Neural cell (in vitro differentiated cells): ENCODE data around the gene C1orf21. TPM values are rescaled to one million over a fixed set of nuclear protein-coding genes. Genes with fewer than 3 reads are reported as not detected.

Experiments used
- H2AFZ ChIP-seq: fragments of 200-600, 300-800 bp; sonication (generic), shearing (Covaris generic); 2 replicates; pipeline ENCODE4 v1.6.0; 2014; ENCODE audit warnings: low read depth, mild to moderate bottlenecking, antibody characterized with exemption, low read length, moderate library complexity
- H3F3A ChIP-seq: fragments of 200-600 bp; shearing (Covaris generic); 2 replicates; pipeline ENCODE4 v1.6.1; 2016; ENCODE audit warnings: mild to moderate bottlenecking, moderate library complexity, mixed read lengths, antibody characterized with exemption, low read length; ENCODE audit not compliant: insufficient read depth, poor library complexity, severe bottlenecking
- H3K27ac ChIP-seq: fragments of 200-600, 300-800 bp; sonication (generic), shearing (Covaris generic); 2 replicates; pipeline ENCODE4 v1.5.1; 2014; ENCODE audit warnings: mild to moderate bottlenecking, low read length, moderate library complexity
- H3K27me3 ChIP-seq: fragments of 300-800, 200-600 bp; sonication (generic), shearing (Covaris generic); 2 replicates; pipeline ENCODE4 v1.6.0; 2014; ENCODE audit warnings: mild to moderate bottlenecking, low read depth, low read length, moderate library complexity; ENCODE audit not compliant: insufficient read depth
- H3K36me3 ChIP-seq: fragments of 300-800, 200-600 bp; sonication (generic), shearing (Covaris generic); 2 replicates; pipeline ENCODE4 v1.5.1; 2014; ENCODE audit warnings: mild to moderate bottlenecking, antibody characterized with exemption, low read length, moderate library complexity; ENCODE audit not compliant: insufficient read depth
- H3K4me2 ChIP-seq: fragments of 300-800, 200-600 bp; sonication (generic), shearing (Covaris generic); 2 replicates; pipeline ENCODE4 v1.6.0; 2014; ENCODE audit warnings: mild to moderate bottlenecking, low read length
- H3K4me3 ChIP-seq: fragments of 300-800, 200-600 bp; sonication (generic), shearing (Covaris generic); 2 replicates; pipeline ENCODE4 v1.5.1; 2014; ENCODE audit warnings: mild to moderate bottlenecking, low read length, moderate library complexity
- H3K79me2 ChIP-seq: fragments of 200-600 bp; shearing (Covaris generic); replicated peaks from 2 replicates; pipeline ENCODE4 v1.6.0; 2014; ENCODE audit warnings: mild to moderate bottlenecking, low read length, moderate library complexity; ENCODE audit not compliant: insufficient read depth
- H3K9ac ChIP-seq: fragments of 300-800, 200-600 bp; sonication (generic), shearing (Covaris generic); 2 replicates; pipeline ENCODE4 v1.6.1; 2016; ENCODE audit warnings: mild to moderate bottlenecking, low read length, mixed read lengths
- H3K9me2 ChIP-seq: fragments of 200-600 bp; shearing (Covaris generic); 2 replicates; pipeline ENCODE4 v1.6.1; 2016; ENCODE audit warnings: mild to moderate bottlenecking, low read length, mixed read lengths; ENCODE audit not compliant: insufficient read depth
- H3K9me3 ChIP-seq: fragments of 200-600, 300-800 bp; sonication (generic), shearing (Covaris generic); 2 replicates; pipeline ENCODE4 v1.6.1; 2016; ENCODE audit warnings: mild to moderate bottlenecking, mixed run types, low read length, moderate library complexity, mixed read lengths
- H4K20me1 ChIP-seq: fragments of 200-600 bp; shearing (Covaris generic); 2 replicates; pipeline ENCODE4 v1.6.1; 2016; ENCODE audit warnings: mild to moderate bottlenecking, mixed run types; ENCODE audit not compliant: insufficient read depth
- CTCF ChIP-seq: fragments of 450-650 bp; IDR thresholded peaks from 2 replicates; pipeline ENCODE4 v1.5.1; 2014; ENCODE audit warnings: antibody characterized with exemption, mild to moderate bottlenecking, moderate library complexity; ENCODE audit not compliant: poor library complexity, severe bottlenecking
- EP300 ChIP-seq: fragments of 450-650 bp; conservative IDR thresholded peaks from 2 replicates; pipeline ENCODE4 v1.6.1; 2014; ENCODE audit warnings: antibody characterized with exemption, mild to moderate bottlenecking, moderate library complexity; ENCODE audit not compliant: poor library complexity, severe bottlenecking
- EZH2 ChIP-seq: fragments of 200-600, 300-800 bp; shearing (Covaris generic), sonication (generic); IDR thresholded peaks from 2 replicates; pipeline ENCODE4 v1.6.1; 2014; ENCODE audit warnings: antibody characterized with exemption, low read length, borderline replicate concordance, mild to moderate bottlenecking; ENCODE audit not compliant: insufficient read depth, poor library complexity, severe bottlenecking
- MXI1 ChIP-seq: fragments of 450-650 bp; conservative IDR thresholded peaks from 2 replicates; pipeline ENCODE4 v1.6.1; 2014; ENCODE audit warnings: antibody characterized with exemption, mild to moderate bottlenecking; ENCODE audit not compliant: poor library complexity, severe bottlenecking
- POLR2AphosphoS5 ChIP-seq: IDR thresholded peaks from 2 replicates; pipeline ENCODE4 v1.6.1; 2012
- RAD21 ChIP-seq: fragments of 450-650 bp; conservative IDR thresholded peaks from 2 replicates; pipeline ENCODE4 v1.6.1; 2014; ENCODE audit warnings: antibody characterized with exemption, mild to moderate bottlenecking, moderate library complexity
- REST ChIP-seq: IDR thresholded peaks from 2 replicates; pipeline ENCODE4 v1.6.1; 2012; ENCODE audit warnings: borderline replicate concordance
- SMC3 ChIP-seq: fragments of 450-650 bp; conservative IDR thresholded peaks from 2 replicates; pipeline ENCODE4 v1.6.1; 2014; ENCODE audit warnings: antibody characterized with exemption, mild to moderate bottlenecking, moderate library complexity; ENCODE audit not compliant: poor library complexity
- TAF1 ChIP-seq: IDR thresholded peaks from 2 replicates; pipeline ENCODE4 v1.6.1; 2012; ENCODE audit warnings: low read depth
- polyA plus RNA-seq: library from polyadenylated mRNA; depleted of rRNA; stranded (reverse); fragments of >200 nt; gene quantifications from 2 replicates; pipeline ENCODE4 v1.2.3, GENCODE V29; 2014

The C1orf21 gene
- polyA plus RNA-seq, 1 donor from 2014 or later, result 21.1 TPM

DNA sequence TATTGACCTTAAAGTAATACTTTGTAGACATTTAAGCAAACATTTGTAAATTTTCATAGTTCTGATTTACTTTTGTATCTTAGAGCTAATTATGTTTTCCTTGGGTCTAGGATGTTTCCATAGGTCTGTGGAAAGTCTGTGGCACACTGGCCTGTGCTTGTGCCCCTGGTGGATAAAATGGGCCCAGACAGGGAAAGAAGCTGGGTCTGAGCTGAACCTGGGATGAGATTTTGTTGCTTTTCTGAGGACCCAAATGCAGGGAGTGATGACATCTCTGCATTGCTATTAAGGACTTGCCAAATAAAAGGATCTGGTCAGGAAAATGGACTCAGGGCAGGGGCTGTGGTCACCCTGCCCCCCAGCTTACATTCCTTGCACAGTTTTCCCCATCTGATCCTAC, 41.8 kb downstream of the C1orf21 start:
- no peak overlapping the region for H2AFZ ChIP-seq
- no peak overlapping the region for H3K9ac ChIP-seq
- H3F3A ChIP-seq, result no peaks in the 10 kb centered on the region
- no peaks in the 10 kb centered on the region for H3K36me3 ChIP-seq
- H3K4me3 ChIP-seq, result no peak overlapping the region
- no peaks in the 10 kb centered on the region for H3K9me2 ChIP-seq
- H3K4me2 ChIP-seq, result no peak overlapping the region
- H3K27ac ChIP-seq, result no peak overlapping the region
- no peaks in the 10 kb centered on the region for H4K20me1 ChIP-seq
- no peaks in the 10 kb centered on the region for H3K9me3 ChIP-seq
- H3K27me3 ChIP-seq, result no peaks in the 10 kb centered on the region
- no peaks in the 10 kb centered on the region for H3K79me2 ChIP-seq
- TF ChIP-seq TAF1 (no peak), SMC3 (no peak), POLR2AphosphoS5 (no peak), RAD21 (no peak), REST (no peak), MXI1 (no peak), CTCF (no peak), EZH2 (no peak), EP300 (no peak)

DNA sequence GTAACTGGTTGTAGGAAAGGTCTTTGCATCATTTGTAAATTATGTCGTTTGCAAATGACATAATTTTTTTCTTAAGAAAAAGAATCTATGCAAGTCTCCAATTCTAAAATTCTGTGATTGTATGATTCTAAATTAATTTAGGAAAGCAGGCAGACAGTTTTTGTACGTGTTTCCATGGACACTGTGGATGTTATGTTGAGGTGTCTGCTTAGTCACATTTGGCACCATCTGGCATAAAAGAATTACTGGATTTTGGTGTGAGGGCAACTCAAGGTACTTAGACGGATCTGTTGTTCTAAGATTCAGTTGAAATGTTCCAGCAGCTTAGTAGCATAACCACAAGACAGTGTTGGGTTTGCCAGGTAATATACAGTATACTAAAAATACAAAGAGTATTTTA, 42.5 kb downstream of the C1orf21 start:
- no peak for TF ChIP-seq POLR2AphosphoS5
- no peak for TF ChIP-seq EZH2
- TF ChIP-seq RAD21, result no peak
- no peak for TF ChIP-seq CTCF
- TF ChIP-seq MXI1, result no peak
- no peak for TF ChIP-seq SMC3
- TF ChIP-seq EP300, result no peak
- TF ChIP-seq REST, result no peak
- no peak for TF ChIP-seq TAF1
- Histone ChIP-seq H3K4me3 (no peak overlapping the region), H2AFZ (no peak overlapping the region), H3K79me2 (no peaks in the 10 kb centered on the region), H3K4me2 (no peak overlapping the region), H3F3A (no peaks in the 10 kb centered on the region), H3K36me3 (no peaks in the 10 kb centered on the region), H3K27ac (no peak overlapping the region), H3K9me2 (no peaks in the 10 kb centered on the region), H4K20me1 (no peaks in the 10 kb centered on the region), H3K27me3 (no peaks in the 10 kb centered on the region), H3K9me3 (no peaks in the 10 kb centered on the region), H3K9ac (no peak overlapping the region)
